ENCODE results near the gene ZNF146. TPM values are rescaled to one million over a fixed set of nuclear protein-coding genes. Genes with fewer than 3 reads are reported as not detected.

Gene ZNF146
- polyA plus RNA-seq, 1 donor (not counting 4 experiments of a cell fraction or from before 2014, with no cell fraction given): 82.6 TPM

GRCh38 chr19:36196249-36196648, 18.7 kb upstream of the ZNF146 start:
- no peak for TF ChIP-seq EZH2 (IDR thresholded peaks at IDR 0.05; ENCODE audit: low read length)
- no peak for TF ChIP-seq CTCF (optimal IDR thresholded peaks at IDR 0.05 in 1 of 3, IDR thresholded peaks at IDR 0.05 in 1 of 3, conservative IDR thresholded peaks at IDR 0.05 in 1 of 3; ENCODE audit: extremely low read depth in 1 of 3, insufficient read depth in 2 of 3, low read length in 3 of 3)
- no peaks in the 10 kb centered on the region for H3K79me2 ChIP-seq (ENCODE audit: control insufficient read depth, insufficient read depth, low read length)
- H3K36me3 ChIP-seq (ENCODE audit: control insufficient read depth in 2 of 2, extremely low read depth in 1 of 2, insufficient read depth in 2 of 2, low read length in 2 of 2): peaks cover 0 to 8% of the 10 kb centered on the region in 2 experiments
- H3K27me3 ChIP-seq (ENCODE audit: control insufficient read depth, extremely low read depth, insufficient read depth, low read length): no peaks in the 10 kb centered on the region
- dilution Hi-C loops (cut with MboI; ENCODE audit: extremely low pct_ligation_motif_present, low sequenced_read_pairs): no loop called here
- H2AFZ ChIP-seq (ENCODE audit: control insufficient read depth, low read length): no peak overlapping the region
- DNase-seq (ENCODE audit: low read depth, low spot score) (no peak), FAIRE-seq (no peak)
- H3K4me3 ChIP-seq (ENCODE audit: control insufficient read depth in 2 of 3, extremely low read depth in 1 of 3, insufficient read depth in 2 of 3, low read depth in 1 of 3, low read length in 3 of 3): no peak overlapping the region
- no peak overlapping the region for H3K27ac ChIP-seq (ENCODE audit: control insufficient read depth, insufficient read depth, low read length)
- no peak overlapping the region for H3K9ac ChIP-seq (ENCODE audit: control insufficient read depth, extremely low read depth, insufficient read depth, low read length)
- H3K9me1 ChIP-seq (ENCODE audit: control insufficient read depth, extremely low read depth, insufficient read depth, low read length): no peaks in the 10 kb centered on the region
- no peaks in the 10 kb centered on the region for H4K20me1 ChIP-seq (ENCODE audit: control insufficient read depth, extremely low read depth, insufficient read depth, low read length)
- H3K4me2 ChIP-seq (ENCODE audit: control insufficient read depth, extremely low read depth, insufficient read depth, low read depth, low read length): no peak overlapping the region
- no peaks in the 10 kb centered on the region for H3K9me3 ChIP-seq (ENCODE audit: control insufficient read depth, low read depth, low read length)
- no peaks in the 10 kb centered on the region for H3K4me1 ChIP-seq (ENCODE audit: control insufficient read depth, extremely low read depth, insufficient read depth, low read length)

- Histone ChIP-seq H3K4me3 (ENCODE audit: control insufficient read depth in 2 of 3, extremely low read depth in 1 of 3, insufficient read depth in 2 of 3, low read depth in 1 of 3, low read length in 3 of 3) (no peak overlapping the region), H3K4me1 (ENCODE audit: control insufficient read depth, extremely low read depth, insufficient read depth, low read length) (no peaks in the 10 kb centered on the region), H3K79me2 (ENCODE audit: control insufficient read depth, insufficient read depth, low read length) (no peaks in the 10 kb centered on the region), H3K36me3 (ENCODE audit: control insufficient read depth in 2 of 2, extremely low read depth in 1 of 2, insufficient read depth in 2 of 2, low read length in 2 of 2) (peaks cover 0 to 8% of the 10 kb centered on the region in 2 experiments), H3K27me3 (ENCODE audit: control insufficient read depth, extremely low read depth, insufficient read depth, low read length) (no peaks in the 10 kb centered on the region), H3K9me1 (ENCODE audit: control insufficient read depth, extremely low read depth, insufficient read depth, low read length) (no peaks in the 10 kb centered on the region), H3K4me2 (ENCODE audit: control insufficient read depth, extremely low read depth, insufficient read depth, low read depth, low read length) (no peak overlapping the region), H2AFZ (ENCODE audit: control insufficient read depth, low read length) (no peak overlapping the region), H3K9me3 (ENCODE audit: control insufficient read depth, low read depth, low read length) (no peaks in the 10 kb centered on the region), H4K20me1 (ENCODE audit: control insufficient read depth, extremely low read depth, insufficient read depth, low read length) (no peaks in the 10 kb centered on the region), H3K9ac (ENCODE audit: control insufficient read depth, extremely low read depth, insufficient read depth, low read length) (no peak overlapping the region), H3K27ac (ENCODE audit: control insufficient read depth, insufficient read depth, low read length) (no peak overlapping the region)
- dilution Hi-C loops (cut with MboI; ENCODE audit: extremely low pct_ligation_motif_present, low sequenced_read_pairs): no loop called here
- no peak for TF ChIP-seq CTCF (optimal IDR thresholded peaks at IDR 0.05 in 1 of 3, IDR thresholded peaks at IDR 0.05 in 1 of 3, conservative IDR thresholded peaks at IDR 0.05 in 1 of 3; ENCODE audit: extremely low read depth in 1 of 3, insufficient read depth in 2 of 3, low read length in 3 of 3)
- no peak for TF ChIP-seq EZH2 (IDR thresholded peaks at IDR 0.05; ENCODE audit: low read length)
- no peak for FAIRE-seq
- DNase-seq (ENCODE audit: low read depth, low spot score): no peak
These were observed 16.8 kb upstream of the ZNF146 start for GRCh38 chr19:36198119-36198518.

Measured in keratinocyte (primary cell).